Heart right ventricle (tissue), 16 donors: ENCODE data around the gene PPP1R8. TPM values are rescaled to one million over a fixed set of nuclear protein-coding genes. Genes with fewer than 3 reads are reported as not detected.

Source experiments
- ATAC-seq, 8 donors: fragments of 200-7000 bp; cut with Tn5 transposase; one replicate each; pipeline ENCODE4 v1.9.1; 2020; ENCODE audit warnings: mild to moderate bottlenecking in 8 of 8, moderate library complexity in 8 of 8, moderate number of reproducible peaks in 1 of 8
- DNase-seq, 2 donors: peaks; one replicate each; pipeline ENCODE4 v3.0.0-alpha.2; 2020
- H3K27ac ChIP-seq, 10 donors: fragments of 200-600 bp; sonication (generic) in 2 of 10; one replicate each; pipeline versions ENCODE4 v1.5.0 to v1.8.0; 2020 to 2022; ENCODE audit warnings: mild to moderate bottlenecking in 3 of 10
- H3K27me3 ChIP-seq, 7 donors: fragments of 200-600 bp; one replicate each; pipeline ENCODE4 v1.8.0; 2021 to 2022; ENCODE audit warnings: mild to moderate bottlenecking in 2 of 7
- H3K36me3 ChIP-seq, 9 donors: fragments of 200-600 bp; sonication (generic) in 1 of 9; one replicate each; pipeline versions ENCODE4 v1.5.0 to v1.8.0; 2020 to 2022; ENCODE audit warnings: mild to moderate bottlenecking in 2 of 9
- H3K4me1 ChIP-seq, 9 donors: fragments of 200-600 bp; sonication (generic) in 1 of 9; one replicate each; pipeline versions ENCODE4 v1.5.0 to v1.8.0; 2020 to 2022; ENCODE audit warnings: mild to moderate bottlenecking in 4 of 9
- H3K4me3 ChIP-seq, 10 donors: fragments of 200-600 bp; sonication (generic) in 2 of 10; one replicate each; pipeline versions ENCODE4 v1.5.0 to v1.8.0; 2020 to 2022; ENCODE audit warnings: mild to moderate bottlenecking in 7 of 10, moderate library complexity in 2 of 10
- H3K9me3 ChIP-seq, 11 donors: fragments of 200-600 bp in 10 of 11; sonication (generic) in 2 of 11; one replicate each; pipeline versions ENCODE4 v1.5.0 to v1.8.0; 2013 to 2022; ENCODE audit warnings: mild to moderate bottlenecking in 2 of 11, control low read depth in 1 of 11, moderate library complexity in 1 of 11
- CTCF ChIP-seq, 9 donors: fragments of 200-600 bp; sonication (generic) in 2 of 9; IDR thresholded peaks; one replicate each; pipeline versions ENCODE4 v1.5.0 to v1.8.0; 2021 to 2022; ENCODE audit warnings: antibody characterized with exemption in 9 of 9, mild to moderate bottlenecking in 5 of 9, moderate library complexity in 1 of 9
- WGBS, 2 donors: extraction: QIAGEN DNeasy Blood & Tissue Kit; methylation state at CpG; one replicate each; pipeline ENCODE4 v1.1.7; 2013; ENCODE audit warnings: inconsistent platforms in 1 of 2; 5-methylcytosine and 5-hydroxymethylcytosine counted together
- intact Hi-C, 10 donors: fragments of 100-400 bp; cut with DNase I; formaldehyde crosslinking; loops; one replicate each; pipeline versions ENCODE4 v1.11.1 to v1.14.2; 2022
- polyA plus RNA-seq, 2 donors: library from polyadenylated mRNA; stranded (reverse); fragments of 200-250 nt; gene quantifications; one replicate each; pipeline ENCODE4 v1.2.3, GENCODE V29; 2013
- total RNA-seq, 10 donors: library from RNA; stranded (reverse); fragmentation: NEBNext Ultra II Directional in 3 of 10; extraction: Animal tissue kit (Norgen Biotek cat#: 25700) in 3 of 10; gene quantifications; one replicate each; pipeline versions ENCODE4 v1.2.1 to v1.2.4, GENCODE V29; 2021 to 2023
- donor health status: Arrhythmogenic right ventricular cardiomyopathy.
- donor health status: ischemic (EF 13 %, LVEDD 7.1; RV severe dilation, severe dysfunction).
- donor health status: healthy with polysubstance abuse.
- donor health status: DM: no; HTN: yes; CAD: no.
- donor health status: DM: no; HTN: no; CAD: no.
- donor health status: ischemic (EF 25% LVEDD 6.9; RV normal size, moderate dysfunction).
- donor health status: ischemic (EF 25% LVEDD 5.7; RV mildly dilated, moderate dysfunction).
- donor health status: healthy.
- donor health status: DM: yes; HTN: yes; CAD: no.
- donor health status: Ischemic cardiomyopathy.
- donor health status: ischemic (EF 35%, LVEDD 5.7; RV mildly dilated, moderate dysfunction).
- donor health status: nonischemic (EF 11% LVEDD 7.7; RV severe dilation, severe dysfunction).
- donor health status: DM: yes; HTN: yes; CAD: no.
- donor health status: PGD.
- donor health status: ischemic (EF 29% LVEDD 5.4; RV normal size, mild dysfunction).
- donor health status: nonischemic (EF 23%, LVEDD 6.1; RV moderate dilation, normal function).

PPP1R8 gene
- total and polyA plus RNA-seq, 12 donors: 13.9 to 33.4 (median 25.6) TPM

DNA sequence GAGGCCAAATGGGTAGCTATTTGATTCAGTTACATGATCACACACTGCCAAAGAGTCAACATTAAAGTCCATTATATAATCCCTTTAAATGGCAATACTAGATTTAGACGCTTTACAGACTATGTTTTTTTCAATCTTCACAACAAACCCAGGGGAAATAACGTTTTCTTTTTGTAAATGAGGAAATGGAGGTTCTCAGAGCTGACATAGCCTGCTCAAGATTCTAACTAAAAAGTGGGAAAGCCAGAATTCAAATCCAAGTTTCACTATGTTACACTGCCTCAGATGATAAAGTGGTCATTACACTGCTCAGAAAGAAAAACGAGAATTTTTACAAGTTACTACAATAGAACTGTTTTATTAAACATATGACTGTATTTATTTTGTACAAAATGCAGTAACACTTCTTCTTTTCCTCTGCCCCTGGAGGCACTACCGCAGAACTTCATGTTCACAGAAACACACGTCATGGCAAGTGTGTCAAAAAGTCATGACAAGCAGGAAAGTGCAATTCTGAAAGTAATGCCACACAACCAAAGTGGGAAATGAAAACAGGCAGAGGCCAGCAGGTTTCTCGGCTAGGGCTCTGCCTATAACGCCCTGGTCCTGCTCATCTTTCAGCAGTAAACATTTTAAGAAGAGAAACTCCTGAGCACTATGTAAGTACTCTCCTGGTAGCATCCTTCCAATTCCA lies 60.8 kb downstream of the PPP1R8 start:
- H3K27ac ChIP-seq: peak overlapping the region in 8 of 10 donors; percentile 2 to 96 (median 44)
- H3K36me3 ChIP-seq: peaks cover 0 to 100% (median 44%) of the 10 kb centered on the region in 9 donors
- WGBS, 2 donors: 81 to 82% methylated on average over 7 of the region's 7 CpGs
- intact Hi-C loops: no loop called here
- peaks cover 0 to 67% (median 0%) of the 10 kb centered on the region in 9 donors for H3K4me1 ChIP-seq
- H3K4me3 ChIP-seq: no peak overlapping the region
- peak in 1 of 2 donors; percentile 40 for DNase-seq
- peak in 1 of 9 donors; percentile 36 for TF ChIP-seq CTCF (IDR thresholded peaks at IDR 0.05)
- no peaks in the 10 kb centered on the region for H3K27me3 ChIP-seq
- ATAC-seq: peak in 7 of 8 donors; percentile 46 to 78 (median 56)
- H3K9me3 ChIP-seq: no peaks in the 10 kb centered on the region

DNA sequence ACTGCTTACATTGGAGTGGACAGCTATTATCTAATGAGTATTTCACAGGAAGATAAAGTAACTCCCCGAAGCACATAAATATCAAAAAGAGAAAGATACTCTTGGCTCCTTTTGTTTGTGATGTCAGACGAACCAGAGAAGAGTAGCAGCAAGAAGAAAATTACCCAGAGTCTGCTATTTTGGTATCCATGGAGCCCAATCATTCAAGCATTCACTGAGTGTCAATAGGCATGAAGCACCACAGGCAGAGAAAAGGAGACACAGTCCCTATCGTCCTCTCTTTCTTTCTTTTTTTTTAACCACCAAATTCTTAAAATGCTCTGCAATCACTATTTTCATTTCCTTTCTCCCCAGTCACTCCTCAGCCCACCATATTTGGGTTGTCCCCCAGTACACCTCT lies 63.9 kb downstream of the PPP1R8 start:
- no peak for ATAC-seq
- H3K27me3 ChIP-seq: no peaks in the 10 kb centered on the region
- WGBS, 2 donors: 79% methylated on average over 3 of the region's 3 CpGs
- H3K36me3 ChIP-seq: peaks cover 0 to 100% (median 53%) of the 10 kb centered on the region in 9 donors
- H3K27ac ChIP-seq: no peak overlapping the region
- peaks cover 0 to 35% (median 0%) of the 10 kb centered on the region in 9 donors for H3K4me1 ChIP-seq
- no peak for DNase-seq
- TF ChIP-seq CTCF (IDR thresholded peaks at IDR 0.05): no peak
- H3K9me3 ChIP-seq: no peaks in the 10 kb centered on the region
- no peak overlapping the region for H3K4me3 ChIP-seq
- intact Hi-C loops: no loop called here

Other genes starting within 250 kb of the PPP1R8 start
- gene AHDC1, start 226.6 kb upstream of the PPP1R8 start, total RNA-seq: 10 to 100 TPM; 32.2 to 53.1 (median 42.9) TPM
- 10 to 100 TPM; 17.0 to 33.7 TPM for gene AHDC1, start 226.6 kb upstream of the PPP1R8 start, polyA plus RNA-seq
- 10 to 100 TPM in 1 of 10 donors, 1 to 10 TPM in 9; 1.4 to 11.0 (median 2.4) TPM for gene FGR, start 195.6 kb upstream of the PPP1R8 start, total RNA-seq
- gene FGR, start 195.6 kb upstream of the PPP1R8 start, polyA plus RNA-seq: 1 to 10 TPM; 4.8 to 6.9 TPM
- gene IFI6, start 158.6 kb upstream of the PPP1R8 start, total RNA-seq: 100 to 1,000 TPM in 2 of 10 donors, 10 to 100 TPM in 8; 24.2 to 143 (median 43.7) TPM
- 10 to 100 TPM; 50.6 to 97.2 TPM for gene IFI6, start 158.6 kb upstream of the PPP1R8 start, polyA plus RNA-seq
- gene FAM76A, start 104.8 kb upstream of the PPP1R8 start, total RNA-seq: 10 to 100 TPM in 9 of 10 donors, 1 to 10 TPM in 1; 9.6 to 15.1 (median 13.1) TPM
- gene FAM76A, start 104.8 kb upstream of the PPP1R8 start, polyA plus RNA-seq: 1 to 10 TPM; 2.8 to 5.4 TPM
- 10 to 100 TPM; 17.2 to 45.7 (median 22.5) TPM for gene STX12, start 57.6 kb upstream of the PPP1R8 start, total RNA-seq
- gene STX12, start 57.6 kb upstream of the PPP1R8 start, polyA plus RNA-seq: 10 to 100 TPM; 15.1 to 20.4 TPM
- gene THEMIS2, start 41.8 kb downstream of the PPP1R8 start, total RNA-seq: 10 to 100 TPM in 2 of 10 donors, 1 to 10 TPM in 8; 2.5 to 29.3 (median 5.1) TPM
- gene THEMIS2, start 41.8 kb downstream of the PPP1R8 start, polyA plus RNA-seq: 1 to 10 TPM; 5.6 to 7.3 TPM
- 10 to 100 TPM; 20.2 to 63.5 (median 23.0) TPM for gene RPA2, start 83.8 kb downstream of the PPP1R8 start, total RNA-seq
- gene RPA2, start 83.8 kb downstream of the PPP1R8 start, polyA plus RNA-seq: 10 to 100 TPM; 14.3 to 34.2 TPM
- gene SMPDL3B, start 104.2 kb downstream of the PPP1R8 start, total RNA-seq: under 1 TPM in 3 of 10 donors, not detected in 7; 0.44 to 0.83 (median 0.56) TPM
- under 1 TPM in 1 of 2 donors, not detected in 1; 0.04 TPM for gene SMPDL3B, start 104.2 kb downstream of the PPP1R8 start, polyA plus RNA-seq
- 1 to 10 TPM; 2.2 to 6.0 (median 4.3) TPM for gene XKR8, start 129.2 kb downstream of the PPP1R8 start, total RNA-seq
- 1 to 10 TPM; 4.3 to 5.0 TPM for gene XKR8, start 129.2 kb downstream of the PPP1R8 start, polyA plus RNA-seq